HL-60 (cell line): ENCODE results near the gene RBFOX1.

ENCODE experiments used
- CTCF ChIP-seq: IDR thresholded peaks from one replicate; pipeline ENCODE4 v1.5.1; 2011; ENCODE audit warnings: low read length, control low read depth, inconsistent platforms; ENCODE audit not compliant: insufficient read depth
- POLR2AphosphoS5 ChIP-seq: IDR thresholded peaks from 2 replicates; pipeline ENCODE4 v1.6.1; 2012; ENCODE audit warnings: low read depth
- SPI1 ChIP-seq: IDR thresholded peaks from 2 replicates; pipeline ENCODE4 v1.6.1; 2012; ENCODE audit warnings: low read depth, mild to moderate bottlenecking, borderline replicate concordance

- TF ChIP-seq CTCF: no peak
- TF ChIP-seq SPI1: no peak
- TF ChIP-seq POLR2AphosphoS5: no peak
These were observed 265.0 kb downstream of the RBFOX1 start for GRCh38 chr16:7597677-7598076.
